A673 (cell line): Measurements from ENCODE around the gene CRIP1. TPM values are rescaled to one million over a fixed set of nuclear protein-coding genes. Genes with fewer than 3 reads are reported as not detected.

Experiments
- BruUV-seq: library from RNA; stranded (reverse); fragments of 400-500 nt; replicated peaks from 2 replicates; lab custom pipeline; 2021; lab: Mats Ljungman, UMichigan
- CTCF ChIA-PET: fragments of 300-600 bp; sonication (Branson Sonifier 250); formaldehyde crosslinking; loops from one replicate; lab custom pipeline; 2022; ENCODE audit warnings: antibody characterized with exemption; lab: Charles Lee
- POLR2A ChIA-PET: fragments of 300-600 bp; sonication (Branson Sonifier 250); formaldehyde crosslinking; loops from one replicate; lab custom pipeline; 2022; ENCODE audit warnings: antibody characterized with exemption; ENCODE audit not compliant: low non-redundant PET; lab: Charles Lee
- DNase-seq: peaks from one replicate; pipeline ENCODE4 v3.0.0-alpha.2; 2015; ENCODE audit warnings: low spot score
- H3K27ac ChIP-seq: fragments of 200-600 bp; sonication (generic); 2 replicates; pipeline ENCODE4 v1.5.1; 2016; ENCODE audit warnings: mixed run types, low read depth, mild to moderate bottlenecking, mixed read lengths, antibody characterized with exemption, low read length; ENCODE audit not compliant: poor library complexity, severe bottlenecking
- H3K27me3 ChIP-seq: fragments of 200-600 bp; sonication (generic); replicated peaks from 2 replicates; pipeline ENCODE4 v1.6.1; 2017; ENCODE audit warnings: mixed run types, low read depth, mild to moderate bottlenecking, mixed read lengths, antibody characterized with exemption, low read length; ENCODE audit not compliant: insufficient read depth, poor library complexity
- H3K36me3 ChIP-seq: fragments of 200-600 bp; sonication (generic); 2 replicates; pipeline ENCODE4 v1.6.1; 2016; ENCODE audit warnings: mixed run types, mild to moderate bottlenecking, mixed read lengths, antibody characterized with exemption, low read length; ENCODE audit not compliant: insufficient read depth, poor library complexity, severe bottlenecking
- H3K4me1 ChIP-seq: fragments of 200-600 bp; sonication (generic); 2 replicates; pipeline ENCODE4 v1.6.1; 2017; ENCODE audit warnings: mixed run types, mild to moderate bottlenecking, mixed read lengths, antibody characterized with exemption, low read length; ENCODE audit not compliant: insufficient read depth, poor library complexity, severe bottlenecking
- H3K4me3 ChIP-seq: fragments of 200-600 bp; sonication (generic); 2 replicates; pipeline ENCODE4 v1.5.1; 2016; ENCODE audit warnings: low read depth, mixed run types, mild to moderate bottlenecking, mixed read lengths, low read length; ENCODE audit not compliant: poor library complexity, severe bottlenecking
- H3K9me3 ChIP-seq: fragments of 200-600 bp; sonication (generic); 2 replicates; pipeline ENCODE4 v1.6.1; 2016; ENCODE audit warnings: mixed run types, low read depth, mild to moderate bottlenecking, mixed read lengths, antibody characterized with exemption, low read length; ENCODE audit not compliant: poor library complexity, severe bottlenecking
- CTCF ChIP-seq: fragments of 300-800, 200-600 bp; sonication (generic); conservative IDR thresholded peaks from 2 replicates; pipeline ENCODE4 v1.5.1; 2017; ENCODE audit warnings: low read depth, mild to moderate bottlenecking, antibody characterized with exemption, low read length, moderate library complexity, mixed read lengths
- EZH2 ChIP-seq: fragments of 200-600 bp; sonication (generic); IDR thresholded peaks from 2 replicates; pipeline ENCODE4 v1.6.1; 2017; ENCODE audit warnings: borderline replicate concordance, low read depth, mild to moderate bottlenecking, mixed read lengths, antibody characterized with exemption, low read length; ENCODE audit not compliant: poor library complexity, severe bottlenecking
- intact Hi-C: fragments of 100-400 bp; cut with micrococcal nuclease; formaldehyde crosslinking; loops from one replicate; pipeline ENCODE4 v1.10.0; 2022; ENCODE audit not compliant: unreplicated experiment
- total RNA-seq: library from RNA; stranded (reverse); gene quantifications from 2 replicates; pipeline ENCODE4 v1.2.3, GENCODE V29; 2021

Gene CRIP1
- total RNA-seq, 1 experiment from 2014 or later = 47.7 TPM

- peaks cover 4% of the 10 kb centered on the region for H3K36me3 ChIP-seq
- ChIA-PET CTCF (interaction anchor here (0.8 to 1.6 kb wide), 4 partner anchors 10 to 48 kb away, joined by 4 to 38 read pairs (median 11); partner anchors contain the start of gene TEDC1), POLR2A (no interaction called here)
- TF ChIP-seq EZH2 (no peak), CTCF (no peak)
- H3K27me3 ChIP-seq = no peaks in the 10 kb centered on the region
- BruUV-seq = no TSS peak
- no peaks in the 10 kb centered on the region for H3K9me3 ChIP-seq
- H3K4me1 ChIP-seq = peaks cover 45% of the 10 kb centered on the region
- H3K4me3 ChIP-seq = no peak overlapping the region
- peak overlapping the region; percentile 91 for H3K27ac ChIP-seq
- intact Hi-C loops = no loop called here
- no peak for DNase-seq
Measured at GRCh38 chr14:105480199-105480746, 6.4 kb upstream of the CRIP1 start.

- Histone ChIP-seq H3K4me1 (peaks cover 43% of the 10 kb centered on the region), H3K9me3 (no peaks in the 10 kb centered on the region), H3K4me3 (peak overlapping the region; percentile 46), H3K27me3 (no peaks in the 10 kb centered on the region), H3K27ac (peak overlapping the region; percentile 91), H3K36me3 (peaks cover 4% of the 10 kb centered on the region)
- intact Hi-C loops = no loop called here
- no TSS peak for BruUV-seq
- TF ChIP-seq EZH2 (no peak), CTCF (peak; percentile 99)
- DNase-seq = peak; percentile 90
- POLR2A ChIA-PET = no interaction called here
- CTCF ChIA-PET = interaction anchor here (0.5 to 1.6 kb wide), 7 partner anchors 9 to 399 kb away, joined by 3 to 38 read pairs (median 6); partner anchors contain the start of gene TEDC1
Measured at GRCh38 chr14:105480807-105481801, 5.6 kb upstream of the CRIP1 start.

GRCh38 chr14:105481886-105482457, 4.7 kb upstream of the CRIP1 start:
- H3K27me3 ChIP-seq = no peaks in the 10 kb centered on the region
- peaks cover 4% of the 10 kb centered on the region for H3K36me3 ChIP-seq
- no TSS peak for BruUV-seq
- peaks cover 41% of the 10 kb centered on the region for H3K4me1 ChIP-seq
- intact Hi-C loops = no loop called here
- H3K9me3 ChIP-seq = no peaks in the 10 kb centered on the region
- ChIA-PET POLR2A (no interaction called here), CTCF (interaction anchor here (1.0 kb wide), 1 partner anchor 111 kb away, joined by 3 read pairs; no protein-coding TSS in a partner anchor)
- H3K27ac ChIP-seq = peak overlapping the region; percentile 91
- TF ChIP-seq EZH2 (no peak), CTCF (no peak; the same call in 1 of the 2 replicates)
- H3K4me3 ChIP-seq = peak overlapping the region; percentile 46
- peak; percentile 96 for DNase-seq
